CD1c-positive myeloid dendritic cell (primary cell): ENCODE data around the gene VPS37D.
A peak's percentile ranks its signal among the peaks of the same experiment; 100 is the strongest.
"Not testable (repeated sequence)": the region's sequence is repeated elsewhere in the genome, so short reads cannot be mapped to it uniquely, and the experiment has no call there.

ENCODE experiments used
- DNase-seq: peaks from one replicate; pipeline ENCODE4 v3.0.0-alpha.2; 2016; ENCODE audit errors: extremely low spot score

VPS37D gene

GRCh38 chr7:73706126-73707044 lies 38.8 kb downstream of the VPS37D start:
- DNase-seq: no peak

- peak; percentile 23 for DNase-seq
Measured at GRCh38 chr7:73707045-73707631, 39.5 kb downstream of the VPS37D start.

GRCh38 chr7:73708961-73709549 lies 41.4 kb downstream of the VPS37D start:
- DNase-seq: no peak

GRCh38 chr7:73712773-73713172 lies 45.1 kb downstream of the VPS37D start:
- no peak for DNase-seq

GRCh38 chr7:73713319-73713718 lies 45.7 kb downstream of the VPS37D start:
- DNase-seq: not testable (repeated sequence)

- DNase-seq: no peak
Measured at GRCh38 chr7:73715648-73716317, 48.2 kb downstream of the VPS37D start.

GRCh38 chr7:73716318-73716890 lies 48.8 kb downstream of the VPS37D start:
- no peak for DNase-seq

GRCh38 chr7:73717025-73717807 lies 49.6 kb downstream of the VPS37D start:
- DNase-seq: no peak

GRCh38 chr7:73717991-73718405 lies 50.4 kb downstream of the VPS37D start:
- DNase-seq: peak; percentile 40

- no peak for DNase-seq
Measured at GRCh38 chr7:73718438-73718881, 50.8 kb downstream of the VPS37D start.

GRCh38 chr7:73718905-73719805 lies 51.5 kb downstream of the VPS37D start, which contains the start of gene STX1A:
TSS of gene STX1A (minus strand) at chr7:73719669. CDS start at chr7:73719631, 38 bp downstream.
- DNase-seq: peak; percentile 77

- DNase-seq: no peak
Measured at GRCh38 chr7:73719806-73720169, 52.2 kb downstream of the VPS37D start.

- not testable (repeated sequence) for DNase-seq
Measured at GRCh38 chr7:73720443-73720842, 52.8 kb downstream of the VPS37D start.

GRCh38 chr7:73721377-73721817 lies 53.8 kb downstream of the VPS37D start:
- no peak for DNase-seq
